HepG2 (cell line): ENCODE data around the gene CASKIN2. TPM values are rescaled to one million over a fixed set of nuclear protein-coding genes. Genes with fewer than 3 reads are reported as not detected.

Source experiments
- CC2D1A ChIP-seq: sonication (generic); formaldehyde crosslinking; IDR thresholded peaks from 2 replicates; pipeline ENCODE4 v1.8.1; 2023; ENCODE audit warnings: mild to moderate bottlenecking, missing genetic modification reagents
- FOXP4 ChIP-seq: sonication (generic); formaldehyde crosslinking; IDR thresholded peaks from 2 replicates; pipeline ENCODE4 v1.4.0; 2020; ENCODE audit warnings: missing genetic modification reagents
- NFIC ChIP-seq: IDR thresholded peaks from 2 replicates; pipeline ENCODE4 v1.6.1; 2012; ENCODE audit warnings: mild to moderate bottlenecking, low read length, inconsistent platforms
- SMYD3 ChIP-seq: sonication (generic); formaldehyde crosslinking; IDR thresholded peaks from 2 replicates; pipeline ENCODE4 v1.8.1; 2023; ENCODE audit warnings: mild to moderate bottlenecking, missing genetic modification reagents
- SNAPC5 ChIP-seq: sonication (generic); formaldehyde crosslinking; IDR thresholded peaks from 2 replicates; pipeline ENCODE4 v1.8.1; 2023; ENCODE audit warnings: mild to moderate bottlenecking, missing genetic modification reagents, borderline replicate concordance
- ZC3H13 ChIP-seq: sonication (generic); formaldehyde crosslinking; IDR thresholded peaks from 2 replicates; pipeline ENCODE4 v1.8.1; 2023; ENCODE audit warnings: mild to moderate bottlenecking, missing genetic modification reagents, moderate library complexity
- ZKSCAN5 ChIP-seq: sonication (generic); formaldehyde crosslinking; IDR thresholded peaks from 2 replicates; pipeline ENCODE4 v1.5.1; 2020; ENCODE audit warnings: mild to moderate bottlenecking, missing genetic modification reagents
- ZNF18 ChIP-seq: sonication (generic); formaldehyde crosslinking; IDR thresholded peaks from 2 replicates; pipeline ENCODE4 v1.8.0; 2022; ENCODE audit warnings: mild to moderate bottlenecking, missing genetic modification reagents; ENCODE audit not compliant: insufficient replicate concordance
- ZNF180 ChIP-seq: sonication (generic); formaldehyde crosslinking; IDR thresholded peaks from 2 replicates; pipeline ENCODE4 v1.4.0; 2020; ENCODE audit warnings: low read depth, missing genetic modification reagents, borderline replicate concordance
- ZNF44 ChIP-seq: sonication (generic); formaldehyde crosslinking; IDR thresholded peaks from 2 replicates; pipeline ENCODE4 v1.5.1; 2020; ENCODE audit warnings: mild to moderate bottlenecking, missing genetic modification reagents
- polyA plus RNA-seq, 8 experiments: library from polyadenylated mRNA; depleted of rRNA in 3 of 8; stranded (reverse) in 7 of 8; unstranded in 1 of 8; fragments of >200 nt; fragmentation: Illumina TruSeq in 4 of 8; extraction: Trizol in 4 of 8; gene quantifications; 2 replicates each; pipeline versions ENCODE4 v1.2.1 to v1.2.3, GENCODE V29; 2011 to 2016; ENCODE audit warnings: low read depth in 4 of 8, missing spikeins in 1 of 8, mixed read lengths in 1 of 8; ENCODE audit not compliant: insufficient read depth in 1 of 8
- total RNA-seq, 5 experiments: library from RNA; depleted of rRNA; stranded (reverse); fragments of >200 nt; fragmentation: Illumina TruSeq; extraction: Trizol; gene quantifications; 2 replicates each; pipeline ENCODE4 v1.2.3, GENCODE V29; 2016; ENCODE audit warnings: low read depth in 1 of 5

Gene CASKIN2
- total and polyA plus RNA-seq, 2 of the 13 experiments (the other 11 are each of a cell fraction or from before 2014, with no cell fraction given) = 5.2 to 7.8 TPM

- TF ChIP-seq ZNF18 (CRISPR knock-in tag) (peak; percentile 10), ZNF180 (no peak), FOXP4 (CRISPR knock-in tag) (no peak), NFIC (peak; percentile 44; the same call in 1 of the 2 replicates), SMYD3 (CRISPR knock-in tag) (0 out of 2 replicates have a peak, but pooled peaks have one; percentile 62), CC2D1A (0 out of 2 replicates have a peak, but pooled peaks have one; percentile 84), ZC3H13 (CRISPR knock-in tag) (peak; percentile 21; the same call in 1 of the 2 replicates), ZNF44 (peak; percentile 77), ZKSCAN5 (CRISPR knock-in tag) (no peak), SNAPC5 (CRISPR knock-in tag) (peak; percentile 81; the same call in 1 of the 2 replicates)
- TF ChIP-seq, all 625 proteins: peak for 19
Measured at GRCh38 chr17:75456039-75456416, 59.3 kb downstream of the CASKIN2 start (continued).
